CD4-positive, CD25-positive, alpha-beta regulatory T cell (primary cell): ENCODE results near the gene MYADM. TPM values are rescaled to one million over a fixed set of nuclear protein-coding genes. Genes with fewer than 3 reads are reported as not detected.

ENCODE experiments used
- ATAC-seq, 2 donors: fragments of 150-1000 bp; cut with Tn5 transposase; one replicate each; pipeline ENCODE4 v1.10.0; 2021; ENCODE audit warnings: low read depth in 2 of 2, moderate number of reproducible peaks in 2 of 2, moderate library complexity in 1 of 2
- DNase-seq, 3 donors: peaks; one replicate each; pipeline versions ENCODE4 v3.0.0 to v3.0.0-alpha.2; 2012 to 2022; ENCODE audit warnings: mixed read lengths in 1 of 3
- H3K27ac ChIP-seq: one replicate; pipeline ENCODE4 v1.7.0; 2013; ENCODE audit warnings: mild to moderate bottlenecking, low read length; ENCODE audit not compliant: insufficient read depth, poor library complexity, severe bottlenecking
- H3K27me3 ChIP-seq: one replicate; pipeline ENCODE4 v1.7.0; 2013; ENCODE audit warnings: low read length; ENCODE audit not compliant: control insufficient read depth, insufficient read depth
- H3K36me3 ChIP-seq: one replicate; pipeline ENCODE4 v1.7.0; 2013; ENCODE audit warnings: mild to moderate bottlenecking, low read length, moderate library complexity; ENCODE audit not compliant: control insufficient read depth, insufficient read depth
- H3K4me1 ChIP-seq: 2 replicates; pipeline ENCODE4 v1.7.0; 2013; ENCODE audit warnings: mild to moderate bottlenecking, low read length; ENCODE audit not compliant: insufficient read depth, control insufficient read depth, poor library complexity, severe bottlenecking
- H3K4me3 ChIP-seq: one replicate; pipeline ENCODE4 v1.7.0; 2013; ENCODE audit warnings: low read depth, mild to moderate bottlenecking, low read length, moderate library complexity
- H3K9me3 ChIP-seq, 2 experiments: 1 replicate in 1 of 2; 2 replicates in 1 of 2; pipeline ENCODE4 v1.7.0; 2013; ENCODE audit warnings: low read length in 2 of 2, mild to moderate bottlenecking in 1 of 2, moderate library complexity in 1 of 2; ENCODE audit not compliant: control insufficient read depth in 2 of 2
- H3K27ac Mint-ChIP-seq, 3 donors: one replicate each; pipeline ENCODE4 v1.8.0; 2020 to 2022; ENCODE audit warnings: mild to moderate bottlenecking in 3 of 3, mixed read lengths in 3 of 3, moderate library complexity in 2 of 3
- H3K27me3 Mint-ChIP-seq: one replicate; pipeline ENCODE4 v1.8.0; 2022; ENCODE audit warnings: mild to moderate bottlenecking, mixed read lengths
- H3K36me3 Mint-ChIP-seq: one replicate; pipeline ENCODE4 v1.8.0; 2020; ENCODE audit warnings: mixed read lengths
- H3K4me1 Mint-ChIP-seq, 4 donors: one replicate each; pipeline ENCODE4 v1.8.0; 2020 to 2022; ENCODE audit warnings: mixed read lengths in 4 of 4, mild to moderate bottlenecking in 1 of 4
- H3K4me3 Mint-ChIP-seq, 4 donors: one replicate each; pipeline ENCODE4 v1.8.0; 2020 to 2022; ENCODE audit warnings: mild to moderate bottlenecking in 4 of 4, mixed read lengths in 4 of 4, moderate library complexity in 3 of 4
- H3K9me3 Mint-ChIP-seq, 7 donors: one replicate each; pipeline ENCODE4 v1.8.0; 2020 to 2022; ENCODE audit warnings: mixed read lengths in 7 of 7, mild to moderate bottlenecking in 3 of 7, moderate library complexity in 2 of 7
- polyA plus RNA-seq, 4 donors: library from polyadenylated mRNA; unstranded; fragments of 300-500 nt; fragmentation: Illumina TruSeq; gene quantifications; one replicate each; pipeline ENCODE4 v1.2.3, GENCODE V29; 2021
- total RNA-seq: library from RNA; stranded (reverse); gene quantifications from one replicate; pipeline ENCODE4 v1.2.3, GENCODE V29; 2022

MYADM gene
- total and polyA plus RNA-seq, 5 donors from 2014 or later = 26.1 to 280 (median 35.6) TPM

GRCh38 chr19:53894707-53895106, 27.0 kb downstream of the MYADM start:
- DNase-seq (no peak), ATAC-seq (no peak)
- no peak overlapping the region for H3K4me3 ChIP-seq
- Mint-ChIP-seq H3K4me1 (peaks cover 0 to 11% (median 1%) of the 10 kb centered on the region in 4 donors), H3K4me3 (no peak overlapping the region), H3K36me3 (no peaks in the 10 kb centered on the region), H3K9me3 (peaks cover 0 to 7% (median 0%) of the 10 kb centered on the region in 7 donors), H3K27ac (no peak overlapping the region), H3K27me3 (peaks cover 38% of the 10 kb centered on the region)
- H3K4me1 ChIP-seq = peaks cover 6% of the 10 kb centered on the region
- no peak overlapping the region for H3K27ac ChIP-seq
- no peaks in the 10 kb centered on the region for H3K9me3 ChIP-seq
- no peaks in the 10 kb centered on the region for H3K36me3 ChIP-seq
- no peaks in the 10 kb centered on the region for H3K27me3 ChIP-seq

- H3K27me3 Mint-ChIP-seq = peaks cover 40% of the 10 kb centered on the region
- peaks cover 0 to 5% (median 1%) of the 10 kb centered on the region in 4 donors for H3K4me1 Mint-ChIP-seq
- no peak overlapping the region for H3K27ac Mint-ChIP-seq
Observed at GRCh38 chr19:53896682-53897081, 29.0 kb downstream of the MYADM start.

GRCh38 chr19:53897459-53897858, 29.8 kb downstream of the MYADM start:
- no peak for ATAC-seq
- no peak overlapping the region for H3K4me3 ChIP-seq
- Mint-ChIP-seq H3K27ac (no peak overlapping the region), H3K27me3 (peaks cover 36% of the 10 kb centered on the region), H3K9me3 (peaks cover 0 to 7% (median 0%) of the 10 kb centered on the region in 7 donors), H3K4me3 (no peak overlapping the region), H3K36me3 (no peaks in the 10 kb centered on the region), H3K4me1 (peaks cover 0 to 5% (median 1%) of the 10 kb centered on the region in 4 donors)
- H3K36me3 ChIP-seq = no peaks in the 10 kb centered on the region
- H3K27ac ChIP-seq = no peak overlapping the region
- DNase-seq = no peak
- H3K4me1 ChIP-seq = peaks cover 3% of the 10 kb centered on the region
- no peaks in the 10 kb centered on the region for H3K27me3 ChIP-seq
- H3K9me3 ChIP-seq = no peaks in the 10 kb centered on the region

More at GRCh38 chr19:53896682-53897081, 29.0 kb downstream of the MYADM start:
- Histone ChIP-seq H3K27me3 (no peaks in the 10 kb centered on the region), H3K4me1 (peaks cover 3% of the 10 kb centered on the region), H3K36me3 (no peaks in the 10 kb centered on the region), H3K4me3 (no peak overlapping the region), H3K27ac (no peak overlapping the region), H3K9me3 (no peaks in the 10 kb centered on the region)
- ATAC-seq (no peak), DNase-seq (no peak)
- Mint-ChIP-seq H3K36me3 (no peaks in the 10 kb centered on the region), H3K4me3 (no peak overlapping the region), H3K9me3 (peaks cover 0 to 7% (median 0%) of the 10 kb centered on the region in 7 donors)

GRCh38 chr19:53898166-53898565, 30.5 kb downstream of the MYADM start:
- Histone ChIP-seq H3K4me1 (peaks cover 3% of the 10 kb centered on the region), H3K36me3 (no peaks in the 10 kb centered on the region), H3K4me3 (no peak overlapping the region), H3K27me3 (no peaks in the 10 kb centered on the region), H3K27ac (no peak overlapping the region), H3K9me3 (no peaks in the 10 kb centered on the region)
- H3K9me3 Mint-ChIP-seq = peaks cover 0 to 5% (median 2%) of the 10 kb centered on the region in 7 donors
- peaks cover 32% of the 10 kb centered on the region for H3K27me3 Mint-ChIP-seq
- H3K36me3 Mint-ChIP-seq = no peaks in the 10 kb centered on the region
- peak overlapping the region in 1 of 4 donors; percentile 41 for H3K4me3 Mint-ChIP-seq
- ATAC-seq = no peak
- H3K4me1 Mint-ChIP-seq = peaks cover 0 to 5% (median 3%) of the 10 kb centered on the region in 4 donors
- H3K27ac Mint-ChIP-seq = no peak overlapping the region
- DNase-seq = no peak

- no peak overlapping the region for H3K27ac Mint-ChIP-seq
- no peak for ATAC-seq
- H3K36me3 Mint-ChIP-seq = no peaks in the 10 kb centered on the region
- H3K27ac ChIP-seq = no peak overlapping the region
- peaks cover 0 to 6% (median 3%) of the 10 kb centered on the region in 4 donors for H3K4me1 Mint-ChIP-seq
- peak in 1 of 3 donors; percentile 13 for DNase-seq
- H3K4me3 ChIP-seq = no peak overlapping the region
- H3K27me3 Mint-ChIP-seq = peaks cover 35% of the 10 kb centered on the region
- H3K4me3 Mint-ChIP-seq = no peak overlapping the region
- peaks cover 0 to 5% (median 2%) of the 10 kb centered on the region in 7 donors for H3K9me3 Mint-ChIP-seq
- H3K27me3 ChIP-seq = no peaks in the 10 kb centered on the region
- peaks cover 3% of the 10 kb centered on the region for H3K4me1 ChIP-seq
- no peaks in the 10 kb centered on the region for H3K36me3 ChIP-seq
- no peaks in the 10 kb centered on the region for H3K9me3 ChIP-seq
Observed at GRCh38 chr19:53898636-53899341, 31.1 kb downstream of the MYADM start.

- Mint-ChIP-seq H3K36me3 (no peaks in the 10 kb centered on the region), H3K9me3 (peaks cover 0 to 5% (median 2%) of the 10 kb centered on the region in 7 donors), H3K27me3 (peaks cover 41% of the 10 kb centered on the region), H3K4me3 (no peak overlapping the region), H3K27ac (no peak overlapping the region), H3K4me1 (peaks cover 0 to 5% (median 2%) of the 10 kb centered on the region in 4 donors)
- Histone ChIP-seq H3K4me1 (peaks cover 3% of the 10 kb centered on the region), H3K9me3 (no peaks in the 10 kb centered on the region), H3K36me3 (no peaks in the 10 kb centered on the region), H3K27ac (no peak overlapping the region), H3K27me3 (peaks cover 1% of the 10 kb centered on the region), H3K4me3 (no peak overlapping the region)
- ATAC-seq (no peak), DNase-seq (no peak)
Observed at GRCh38 chr19:53900191-53900860, 32.6 kb downstream of the MYADM start.

- peaks cover 8% of the 10 kb centered on the region for H3K27me3 ChIP-seq
- ATAC-seq = no peak
- H3K4me1 Mint-ChIP-seq = peaks cover 0 to 21% (median 12%) of the 10 kb centered on the region in 4 donors
- no peaks in the 10 kb centered on the region for H3K36me3 ChIP-seq
- H3K27me3 Mint-ChIP-seq = peaks cover 51% of the 10 kb centered on the region
- H3K9me3 Mint-ChIP-seq = peaks cover 0 to 6% (median 0%) of the 10 kb centered on the region in 7 donors
- H3K27ac ChIP-seq = no peak overlapping the region
- peak in 2 of 3 donors; percentile 31 to 46 for DNase-seq
- H3K27ac Mint-ChIP-seq = no peak overlapping the region
- no peak overlapping the region for H3K4me3 Mint-ChIP-seq
- no peak overlapping the region for H3K4me3 ChIP-seq
- H3K9me3 ChIP-seq = no peaks in the 10 kb centered on the region
- no peaks in the 10 kb centered on the region for H3K36me3 Mint-ChIP-seq
- H3K4me1 ChIP-seq = peaks cover 16% of the 10 kb centered on the region
Observed at GRCh38 chr19:53903055-53903680, 35.5 kb downstream of the MYADM start.
